GM18951 (cell line): ENCODE measurements around the gene TRAF6.
"Not testable (repeated sequence)": the region's sequence is repeated elsewhere in the genome, so short reads cannot be mapped to it uniquely, and the experiment has no call there.

ENCODE experiments used
- POLR2A ChIP-seq: IDR thresholded peaks from 4 replicates; pipeline ENCODE4 v1.6.1; 2011; ENCODE audit warnings: mild to moderate bottlenecking; ENCODE audit not compliant: insufficient read length, insufficient read depth; ENCODE audit errors: extremely low read depth
- in situ Hi-C: fragments of 300-500 bp; cut with MboI; formaldehyde crosslinking; loops from one replicate; pipeline ENCODE4 v1.12.0; 2022; ENCODE audit warnings: low sequenced_read_pairs, mixed read lengths, inconsistent platforms; ENCODE audit not compliant: unreplicated experiment

TRAF6 gene

DNA sequence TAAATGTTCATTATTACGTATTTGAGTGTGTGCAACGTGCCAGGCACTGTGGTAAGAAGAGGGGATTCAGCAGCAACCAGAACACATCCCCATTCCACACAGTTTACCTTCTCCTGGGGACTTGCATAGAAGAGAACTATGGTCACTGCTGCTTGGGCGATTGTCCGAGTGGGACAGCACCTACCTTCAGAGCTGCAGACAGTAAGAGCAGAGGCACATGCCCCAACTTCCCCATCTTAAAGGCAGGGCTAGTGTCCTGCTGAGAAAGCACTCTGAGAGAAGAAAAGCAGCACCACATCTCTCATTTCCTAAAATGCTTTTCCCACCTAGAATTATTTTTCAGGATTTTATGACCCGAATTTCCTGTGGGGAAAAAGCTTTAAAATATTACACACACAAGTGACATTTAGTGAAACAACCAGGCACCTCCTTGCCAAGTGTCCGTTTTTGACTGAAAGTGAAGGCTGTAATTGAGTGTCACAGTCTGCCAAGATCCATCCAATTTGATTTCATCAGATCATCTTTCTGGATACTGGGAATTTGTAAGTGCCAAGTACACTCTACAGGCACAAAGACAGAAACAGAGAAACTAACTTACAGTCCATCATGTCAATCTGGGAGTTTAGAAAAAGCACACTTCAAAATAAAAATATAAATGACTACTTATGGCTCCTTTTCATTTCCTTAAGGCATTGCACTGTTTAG lies 24.6 kb downstream of the TRAF6 start:
- no peak for TF ChIP-seq POLR2A
- in situ Hi-C loops: no loop called here

DNA sequence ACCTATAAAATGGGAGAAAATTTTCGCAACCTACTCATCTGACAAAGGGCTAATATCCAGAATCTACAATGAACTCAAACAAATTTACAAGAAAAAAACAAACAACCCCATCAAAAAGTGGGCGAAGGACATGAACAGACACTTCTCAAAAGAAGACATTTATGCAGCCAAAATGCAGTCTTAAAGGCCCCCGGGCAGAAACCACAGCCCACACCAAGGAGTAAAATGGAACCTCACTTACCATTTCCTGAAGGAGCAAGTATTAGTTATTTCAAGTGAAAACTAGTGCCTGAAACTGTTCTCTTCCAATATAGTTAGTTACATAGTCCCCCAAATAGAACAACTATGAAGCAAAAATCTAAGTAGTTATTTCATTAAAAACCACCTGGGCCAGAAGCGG lies 27.0 kb downstream of the TRAF6 start:
- in situ Hi-C loops: not testable (repeated sequence)

DNA sequence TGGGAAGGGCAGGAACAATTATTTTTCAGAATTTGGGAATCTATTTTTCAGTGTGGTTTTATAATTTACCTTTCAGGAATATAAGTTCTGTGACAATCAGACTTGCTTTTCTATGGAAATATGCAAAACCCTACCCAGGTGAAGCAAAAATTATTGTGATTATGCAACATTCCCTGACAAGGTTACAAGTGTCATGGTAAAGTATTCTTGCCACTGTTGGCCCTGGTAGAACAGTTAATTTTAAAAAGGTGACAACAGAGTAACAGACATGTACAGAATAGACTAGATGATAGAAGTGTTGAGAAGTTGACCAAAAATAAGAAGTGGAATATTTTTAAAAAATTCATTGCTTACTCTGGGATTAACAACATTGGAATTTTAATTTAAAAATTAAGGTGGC lies 29.2 kb downstream of the TRAF6 start:
- in situ Hi-C loops: no loop called here
- no peak for TF ChIP-seq POLR2A

DNA sequence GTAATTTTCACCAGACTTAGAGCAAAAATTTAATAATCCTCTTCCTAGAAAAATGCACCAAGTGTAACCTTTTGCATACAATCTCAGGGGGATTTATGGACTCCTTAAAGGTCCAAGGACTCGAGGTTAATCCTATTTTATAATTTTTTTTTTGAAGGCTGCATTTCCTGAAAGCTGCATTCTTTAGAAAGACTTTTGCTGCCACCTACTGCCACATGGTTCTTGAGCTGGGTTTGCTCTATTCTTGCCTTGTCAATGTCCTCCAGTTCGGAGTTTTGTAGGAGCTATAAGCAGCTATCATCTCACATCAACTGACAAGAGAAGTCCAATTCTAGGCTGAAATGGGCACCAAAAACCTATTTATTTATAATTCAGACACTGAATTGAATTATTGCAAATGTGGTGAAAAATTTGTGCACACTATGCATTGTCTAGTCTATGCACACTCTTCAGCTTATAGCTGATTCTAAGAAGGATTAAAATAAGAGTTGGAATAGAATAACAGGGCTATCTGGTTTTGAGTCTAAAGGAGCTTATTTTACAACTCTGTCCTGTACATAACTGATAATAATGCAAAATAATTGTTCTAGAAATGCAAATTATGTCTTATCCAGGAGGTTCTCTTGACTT lies 31.3 kb downstream of the TRAF6 start:
- in situ Hi-C loops: no loop called here
- no peak for TF ChIP-seq POLR2A

DNA sequence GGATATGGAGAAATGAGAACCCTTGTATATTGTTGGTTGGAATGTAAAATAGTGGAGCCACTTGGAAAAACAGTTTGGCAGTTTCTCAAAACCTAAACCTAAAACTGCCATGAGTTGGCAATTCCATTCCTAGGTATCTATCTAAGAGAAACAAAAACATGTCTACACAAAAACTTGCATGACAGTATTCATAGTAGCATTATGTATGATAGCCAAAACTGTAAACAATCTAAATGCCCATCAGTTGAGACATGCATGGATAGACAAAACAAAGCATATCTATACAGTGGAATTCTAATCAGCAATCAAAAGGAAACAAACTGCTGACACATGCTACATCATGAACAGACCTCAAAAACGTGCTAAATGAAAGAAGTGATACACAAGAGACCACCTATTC lies 34.9 kb downstream of the TRAF6 start:
- in situ Hi-C loops: no loop called here
- no peak for TF ChIP-seq POLR2A

DNA sequence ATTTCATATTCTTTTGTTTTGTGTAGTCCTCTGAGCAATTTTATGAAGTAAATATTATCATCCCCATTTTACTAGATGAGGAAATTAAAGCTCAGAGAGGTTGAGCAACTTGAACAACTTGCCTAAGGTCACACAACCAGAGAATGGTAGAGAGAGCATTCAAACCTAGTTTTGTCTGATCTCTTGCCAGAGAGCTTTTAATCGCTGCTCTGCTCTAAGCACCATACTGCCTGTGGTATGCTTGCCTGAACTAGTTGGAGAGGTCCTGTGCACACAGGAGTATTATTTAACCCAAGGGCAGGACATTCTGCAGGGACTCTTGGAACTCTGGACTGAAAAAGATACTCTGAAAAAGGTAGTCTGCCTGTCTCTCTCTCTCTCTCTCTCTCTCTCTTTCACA lies 38.5 kb downstream of the TRAF6 start:
- no peak for TF ChIP-seq POLR2A
- in situ Hi-C loops: no loop called here

DNA sequence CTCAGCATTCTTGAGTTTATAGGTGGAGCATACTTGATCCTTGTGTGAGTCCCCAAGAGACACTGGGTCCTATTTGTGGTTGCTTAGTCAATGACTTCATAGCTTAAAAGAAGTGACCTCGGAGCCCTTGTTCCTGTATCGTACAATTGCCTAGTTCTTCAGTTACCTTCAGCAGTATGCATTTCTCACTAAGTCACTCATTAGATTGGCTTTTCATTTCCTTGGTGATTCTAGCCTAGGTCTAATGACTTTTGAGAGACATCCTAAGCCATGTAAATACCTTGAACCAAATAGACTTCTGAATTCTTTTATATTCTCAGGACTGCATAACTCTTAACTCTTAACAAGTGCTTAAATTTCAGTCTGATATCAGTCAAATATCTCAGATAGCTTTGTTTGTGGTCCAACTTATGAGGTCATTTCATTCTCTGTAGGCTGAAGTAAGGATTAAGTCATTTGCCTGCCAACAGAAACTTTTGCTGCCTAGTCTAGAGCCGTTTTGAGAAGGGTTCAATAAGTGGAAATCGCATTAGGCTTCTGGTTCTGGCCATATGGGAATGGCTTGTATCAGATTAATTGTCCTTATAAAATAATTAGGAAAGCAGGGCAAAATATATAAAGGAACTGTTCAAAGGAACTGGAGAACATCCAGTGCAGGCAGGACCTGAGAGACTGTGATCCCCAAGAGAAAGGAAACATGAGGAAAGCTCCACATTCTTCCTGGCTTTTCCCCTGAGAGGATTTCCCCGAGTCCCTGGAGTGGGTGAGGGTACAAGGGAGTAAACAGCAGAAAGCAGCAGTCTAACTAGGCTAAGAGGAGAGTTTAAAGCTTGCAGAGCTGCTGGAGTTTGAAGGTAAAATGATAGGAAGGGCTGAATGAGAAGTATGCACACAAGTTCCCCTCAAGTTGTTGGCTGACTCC lies 39.9 kb downstream of the TRAF6 start:
- TF ChIP-seq POLR2A: no peak
- in situ Hi-C loops: no loop called here

DNA sequence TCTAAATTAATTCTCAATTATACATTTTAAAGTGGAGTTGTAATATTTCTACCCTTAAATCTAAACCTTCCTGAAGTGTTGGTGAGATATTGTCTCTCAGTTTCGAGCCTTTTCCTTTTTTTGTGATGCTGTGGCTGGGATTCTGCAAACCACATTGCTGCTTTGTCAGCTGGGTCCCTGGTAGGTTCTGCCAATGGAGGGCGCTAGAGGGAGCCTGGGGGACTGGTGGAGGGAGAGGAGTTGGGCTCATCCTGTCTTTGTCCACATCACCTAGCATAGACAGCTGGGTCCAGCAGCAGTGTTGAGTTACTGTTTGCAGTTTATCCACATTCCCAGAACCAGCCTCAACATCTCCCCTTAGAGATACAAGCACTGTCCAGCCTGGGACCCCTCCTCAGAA lies 41.0 kb downstream of the TRAF6 start:
- in situ Hi-C loops: no loop called here
- TF ChIP-seq POLR2A: no peak

DNA sequence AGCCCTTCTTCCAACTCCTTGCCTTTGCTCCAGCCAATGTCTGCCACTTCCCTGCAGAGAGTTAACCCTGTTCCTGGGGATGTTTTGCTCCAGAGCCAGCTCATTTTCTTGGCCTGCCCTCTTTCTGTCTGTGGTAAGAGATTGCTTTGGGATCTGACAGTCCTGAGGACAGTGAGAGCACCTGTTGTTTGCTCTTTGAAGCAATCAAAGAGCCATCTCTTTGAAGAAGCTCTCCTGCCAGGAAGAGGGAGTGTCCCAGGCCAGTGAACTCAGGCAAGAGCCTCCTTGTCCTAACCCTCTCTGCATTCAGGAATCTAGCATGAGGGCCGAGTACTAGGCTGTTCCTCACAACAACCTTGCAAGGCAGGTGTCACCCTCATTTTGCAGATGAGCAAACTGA lies 42.2 kb downstream of the TRAF6 start:
- in situ Hi-C loops: no loop called here
- no peak for TF ChIP-seq POLR2A

DNA sequence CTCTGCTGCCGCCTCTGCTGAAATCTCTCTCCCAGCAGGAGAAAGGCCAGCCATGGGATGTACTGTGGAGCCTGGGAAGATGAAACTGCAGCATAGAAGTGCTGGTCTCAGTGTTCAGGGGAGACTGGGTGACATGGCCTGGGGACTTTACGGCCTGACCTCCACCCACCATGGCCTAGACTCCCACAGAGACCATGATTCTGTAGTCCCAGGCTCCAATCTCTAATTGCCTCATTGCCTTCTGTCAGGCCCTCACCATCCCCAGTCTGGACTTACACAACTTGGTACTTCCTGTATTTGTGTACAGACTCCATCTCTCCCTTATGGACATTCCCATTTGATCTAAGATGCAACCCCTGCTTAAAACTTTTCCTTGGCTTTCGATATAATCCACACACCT lies 43.1 kb downstream of the TRAF6 start:
- in situ Hi-C loops: no loop called here
- no peak for TF ChIP-seq POLR2A

DNA sequence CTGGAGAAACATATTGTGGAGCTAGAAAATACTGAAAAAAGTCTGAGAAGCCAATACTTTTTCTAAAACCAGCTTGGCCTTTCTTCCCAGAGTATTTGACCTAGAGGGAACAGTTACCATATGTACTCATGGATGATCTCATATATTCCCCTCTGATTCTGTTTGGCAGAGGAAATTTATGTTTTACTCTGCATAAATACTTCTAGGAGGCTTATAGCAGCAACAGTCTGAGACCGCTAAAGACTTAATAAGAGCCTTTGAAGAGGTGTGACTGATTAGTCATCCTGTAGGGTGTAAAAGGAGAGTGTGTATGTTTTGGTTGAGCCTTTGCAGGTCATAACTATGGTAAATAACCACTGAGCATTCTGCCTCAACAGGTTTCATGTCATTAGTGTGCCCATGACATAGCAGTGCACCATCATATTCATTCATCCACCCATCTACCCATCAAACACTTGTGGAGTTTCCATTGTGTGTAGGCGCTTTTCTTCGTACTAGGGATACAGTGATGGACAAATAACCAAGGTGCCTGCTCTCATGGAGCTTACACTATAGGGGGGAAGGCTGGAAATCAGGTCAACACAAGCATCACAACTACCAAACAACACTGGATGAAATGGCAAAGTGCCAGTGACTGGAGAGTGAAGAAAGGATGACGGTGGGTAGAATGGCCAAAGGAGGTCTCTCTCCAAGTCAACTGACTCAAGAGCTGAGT lies 44.5 kb downstream of the TRAF6 start:
- in situ Hi-C loops: no loop called here
- no peak for TF ChIP-seq POLR2A

DNA sequence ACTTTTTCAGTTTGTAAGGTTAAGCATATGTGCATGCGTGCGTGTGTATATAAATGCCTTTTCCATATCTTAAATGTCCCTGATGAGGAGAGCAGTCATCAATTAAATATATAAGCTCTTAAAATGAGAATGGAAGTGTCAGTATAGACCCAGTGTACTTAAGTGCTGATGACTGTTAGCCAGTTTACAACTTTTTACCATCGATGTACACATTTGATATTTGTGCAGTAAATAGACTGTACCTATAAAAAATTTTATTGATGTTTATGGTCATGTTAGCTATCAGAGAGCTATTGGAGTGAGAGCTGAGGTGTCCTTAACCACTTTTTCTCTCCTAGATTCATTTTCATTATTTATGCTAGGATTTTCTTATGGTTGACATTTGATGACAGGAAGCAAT lies 45.4 kb downstream of the TRAF6 start:
- in situ Hi-C loops: no loop called here
- no peak for TF ChIP-seq POLR2A

DNA sequence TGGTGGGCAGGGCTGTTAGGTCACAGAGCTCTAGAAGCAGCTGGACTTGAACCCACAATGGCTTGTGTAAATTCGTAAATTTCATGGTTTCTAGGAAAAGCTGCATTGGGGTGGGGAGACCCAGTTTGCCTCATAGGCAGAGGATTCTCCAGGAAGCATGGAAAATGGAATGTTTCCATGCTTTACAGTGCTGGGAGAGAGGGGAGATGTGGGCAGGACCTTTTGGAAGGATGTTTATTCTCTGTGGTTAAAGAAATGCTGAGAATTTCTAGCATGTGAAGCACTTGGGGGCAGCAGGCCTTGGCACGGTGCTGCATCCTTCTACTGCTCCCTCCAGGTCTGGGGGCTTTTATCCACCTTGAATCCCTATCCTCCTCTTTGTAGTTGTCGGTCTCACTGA lies 46.3 kb downstream of the TRAF6 start:
- no peak for TF ChIP-seq POLR2A
- in situ Hi-C loops: no loop called here
